GM12864 (cell line): ENCODE measurements around the gene SASH3.

ENCODE experiments used
- DNase-seq: peaks from one replicate; pipeline ENCODE4 v3.0.0-alpha.2; 2011; ENCODE audit warnings: low read depth
- H3K4me3 ChIP-seq: 2 replicates; pipeline ENCODE4 v1.5.1; 2011; ENCODE audit warnings: mild to moderate bottlenecking, low read depth, low read length, control low read depth
- TF ChIP-seq, protein P1 (sequence below): IDR thresholded peaks from 2 replicates; pipeline ENCODE4 v1.5.1; 2011; ENCODE audit warnings: low read depth, mild to moderate bottlenecking, moderate library complexity, low read length, control low read depth, inconsistent platforms; ENCODE audit errors: missing control alignments

The SASH3 gene

GRCh38 chrX:129825746-129826505, 46.2 kb downstream of the SASH3 start:
- no peak for DNase-seq
- H3K4me3 ChIP-seq: no peak overlapping the region
- TF ChIP-seq, protein P1, sequence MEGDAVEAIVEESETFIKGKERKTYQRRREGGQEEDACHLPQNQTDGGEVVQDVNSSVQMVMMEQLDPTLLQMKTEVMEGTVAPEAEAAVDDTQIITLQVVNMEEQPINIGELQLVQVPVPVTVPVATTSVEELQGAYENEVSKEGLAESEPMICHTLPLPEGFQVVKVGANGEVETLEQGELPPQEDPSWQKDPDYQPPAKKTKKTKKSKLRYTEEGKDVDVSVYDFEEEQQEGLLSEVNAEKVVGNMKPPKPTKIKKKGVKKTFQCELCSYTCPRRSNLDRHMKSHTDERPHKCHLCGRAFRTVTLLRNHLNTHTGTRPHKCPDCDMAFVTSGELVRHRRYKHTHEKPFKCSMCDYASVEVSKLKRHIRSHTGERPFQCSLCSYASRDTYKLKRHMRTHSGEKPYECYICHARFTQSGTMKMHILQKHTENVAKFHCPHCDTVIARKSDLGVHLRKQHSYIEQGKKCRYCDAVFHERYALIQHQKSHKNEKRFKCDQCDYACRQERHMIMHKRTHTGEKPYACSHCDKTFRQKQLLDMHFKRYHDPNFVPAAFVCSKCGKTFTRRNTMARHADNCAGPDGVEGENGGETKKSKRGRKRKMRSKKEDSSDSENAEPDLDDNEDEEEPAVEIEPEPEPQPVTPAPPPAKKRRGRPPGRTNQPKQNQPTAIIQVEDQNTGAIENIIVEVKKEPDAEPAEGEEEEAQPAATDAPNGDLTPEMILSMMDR: no peak

GRCh38 chrX:129830494-129830893, 50.7 kb downstream of the SASH3 start:
- TF ChIP-seq, protein P1: no peak
- no peak for DNase-seq
- H3K4me3 ChIP-seq: no peak overlapping the region

DNA sequence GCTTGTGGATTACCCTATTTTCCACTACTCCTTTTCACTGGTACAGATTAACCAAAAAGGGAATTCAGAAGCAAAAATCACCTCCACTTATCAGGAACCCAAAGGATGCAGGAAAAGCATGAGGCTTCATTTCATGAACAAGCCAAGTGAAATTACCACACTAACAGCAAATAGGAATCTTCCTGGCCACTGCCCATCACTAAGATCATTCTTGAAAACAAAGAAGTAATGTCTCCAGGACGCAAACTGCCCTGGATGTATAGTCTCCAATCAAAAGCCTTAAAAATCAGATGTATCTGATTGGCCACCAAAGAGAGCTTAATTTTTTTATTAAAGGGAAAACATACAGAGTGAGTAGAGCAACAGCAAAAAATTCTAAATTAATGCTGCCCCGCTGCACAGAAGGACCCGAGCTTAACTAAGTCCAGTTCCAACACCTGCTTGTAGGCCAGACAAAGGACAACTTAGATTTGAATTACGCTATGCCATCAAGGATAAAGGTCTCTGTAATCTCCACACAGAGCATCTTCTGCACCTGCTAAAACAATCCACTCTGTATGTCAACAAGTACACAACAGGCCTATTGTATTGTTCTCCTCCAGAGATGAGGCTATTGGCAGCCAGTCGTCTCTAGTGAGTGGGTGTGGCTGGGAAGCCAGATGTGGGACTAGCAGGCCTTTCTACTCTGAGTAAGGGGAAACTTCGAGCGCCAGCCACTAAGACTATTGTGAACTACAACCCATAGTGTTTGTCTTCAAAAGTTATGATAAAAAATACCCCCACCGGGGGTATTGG, 51.5 kb downstream of the SASH3 start:
- TF ChIP-seq, protein P1: no peak
- DNase-seq: no peak
- H3K4me3 ChIP-seq: no peak overlapping the region

DNA sequence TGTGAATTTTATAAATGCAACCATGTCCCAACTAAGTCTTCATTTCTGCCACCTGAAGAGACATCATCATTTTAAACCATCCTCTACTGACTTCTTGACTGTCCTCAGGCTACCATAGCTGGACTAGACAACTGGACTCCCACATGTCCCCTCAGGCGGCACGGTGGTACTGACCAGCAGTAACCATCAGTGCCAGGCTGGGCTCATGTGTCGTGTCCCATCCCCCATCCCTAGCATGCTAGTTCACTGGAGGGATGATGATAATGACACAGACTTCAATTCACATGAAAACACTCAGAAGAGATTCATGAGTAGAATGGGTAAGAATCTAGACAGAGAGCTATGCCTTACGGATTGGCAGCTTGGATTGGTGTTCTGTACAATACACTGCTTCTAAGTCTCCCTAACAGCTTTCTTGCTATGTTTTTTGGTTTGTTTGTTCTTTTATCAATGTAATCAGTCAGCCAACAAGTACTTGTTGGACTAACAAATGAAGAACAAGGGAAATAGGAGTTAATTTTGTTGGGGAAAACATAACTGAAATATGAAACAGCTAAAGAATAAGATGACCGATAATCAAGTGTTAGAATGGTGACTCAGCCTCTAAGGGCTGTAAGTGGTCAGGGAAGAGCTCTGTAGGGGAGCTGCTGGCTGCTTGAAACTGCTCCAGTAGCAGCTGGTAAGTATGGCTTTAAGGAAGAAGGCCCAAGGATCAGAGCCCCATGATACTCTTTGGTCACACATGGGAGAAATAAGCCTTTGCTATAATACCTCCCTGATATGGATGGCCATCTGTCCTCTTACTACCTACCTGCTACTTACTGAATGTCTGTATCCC, 53.6 kb downstream of the SASH3 start:
- TF ChIP-seq, protein P1: no peak

GRCh38 chrX:129836827-129837226, 57.1 kb downstream of the SASH3 start:
- DNase-seq: no peak
- TF ChIP-seq, protein P1: no peak
- no peak overlapping the region for H3K4me3 ChIP-seq

More for the DNA sequence above, 53.6 kb downstream of the SASH3 start:
- no peak for DNase-seq
- H3K4me3 ChIP-seq: no peak overlapping the region

DNA sequence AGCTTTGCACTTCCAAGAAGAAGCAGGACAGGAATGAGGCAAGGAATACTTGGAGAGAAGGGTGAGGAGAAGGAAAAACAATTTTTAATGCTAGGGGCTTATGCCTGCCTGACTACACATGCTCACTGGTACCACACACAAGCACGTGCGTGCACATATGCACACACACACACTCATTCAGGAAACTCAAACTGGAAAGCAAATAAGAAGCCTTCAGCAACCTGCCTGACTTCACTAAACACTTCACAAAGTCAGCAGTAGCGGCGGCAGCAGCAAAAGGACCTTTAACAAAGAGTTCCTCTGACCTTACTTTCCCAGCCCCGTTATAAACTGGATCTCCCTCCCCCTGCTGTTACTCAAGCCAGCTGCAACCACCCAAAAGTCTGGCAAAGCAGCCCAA, 60.6 kb downstream of the SASH3 start:
- DNase-seq: no peak
- TF ChIP-seq, protein P1: no peak
- H3K4me3 ChIP-seq: no peak overlapping the region
